CD4-positive, alpha-beta T cell treated with Interleukin-17A for 4 hours (primary cell): ENCODE results near the gene TMEM135.
"Not testable (repeated sequence)": the region's sequence is repeated elsewhere in the genome, so short reads cannot be mapped to it uniquely, and the experiment has no call there.

Source experiments
- DNase-seq: peaks from one replicate; pipeline ENCODE4 v3.0.0-alpha.2; 2020; ENCODE audit warnings: mixed read lengths

Gene TMEM135

GRCh38 chr11:87037450-87038234 lies at the start of gene TMEM135:
TSS of gene TMEM135 (plus strand) at chr11:87037934. CDS start at chr11:87038046, 112 bp downstream.
- DNase-seq: peak; percentile 95

DNA sequence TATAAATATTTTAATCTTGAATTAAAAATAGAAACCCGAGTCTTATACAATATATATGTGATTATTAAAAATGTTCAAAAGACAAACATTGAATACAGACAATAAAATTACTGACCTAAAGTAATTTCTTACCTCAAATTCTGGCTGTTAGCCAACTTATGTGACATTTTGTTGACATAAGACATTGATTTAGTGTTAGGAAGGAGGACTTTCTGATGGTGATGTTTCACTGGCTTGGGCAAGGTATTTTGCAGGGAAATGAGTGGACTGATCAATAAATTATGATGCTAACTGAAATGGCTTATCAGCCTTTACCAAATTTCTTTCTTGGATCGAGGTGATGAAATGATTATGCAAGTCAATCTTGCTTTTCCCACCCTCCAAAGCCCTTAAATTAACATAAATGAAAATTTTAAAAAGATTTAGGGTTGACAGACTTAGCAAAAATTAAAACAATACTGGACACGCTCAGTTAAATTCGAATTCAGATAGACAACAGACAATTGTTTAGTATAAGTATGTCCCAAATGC lies 49.3 kb upstream of the TMEM135 start:
- DNase-seq: no peak

GRCh38 chr11:86990031-86990430 lies 47.7 kb upstream of the TMEM135 start:
- no peak for DNase-seq

DNA sequence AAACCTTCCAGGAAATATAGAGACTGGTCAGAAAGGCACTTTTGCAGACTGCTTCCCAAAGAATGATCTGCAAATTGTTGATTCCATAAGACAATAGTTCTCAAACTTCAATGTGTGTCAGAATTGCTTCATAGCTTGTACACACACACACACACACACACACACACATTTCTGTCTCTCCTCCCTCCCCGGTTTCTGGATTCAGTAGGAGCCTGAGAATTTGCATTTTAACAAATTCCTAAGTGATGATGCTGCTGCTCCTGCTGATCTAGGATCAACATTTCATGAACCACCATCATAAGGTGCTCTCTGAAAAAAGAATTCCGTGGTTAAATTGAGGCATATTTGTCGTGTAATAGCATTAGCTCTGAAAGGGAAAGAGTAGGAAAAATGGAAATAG lies 47.2 kb upstream of the TMEM135 start:
- no peak for DNase-seq

- DNase-seq: no peak
Measured at GRCh38 chr11:86991341-86991740, 46.4 kb upstream of the TMEM135 start.

DNA sequence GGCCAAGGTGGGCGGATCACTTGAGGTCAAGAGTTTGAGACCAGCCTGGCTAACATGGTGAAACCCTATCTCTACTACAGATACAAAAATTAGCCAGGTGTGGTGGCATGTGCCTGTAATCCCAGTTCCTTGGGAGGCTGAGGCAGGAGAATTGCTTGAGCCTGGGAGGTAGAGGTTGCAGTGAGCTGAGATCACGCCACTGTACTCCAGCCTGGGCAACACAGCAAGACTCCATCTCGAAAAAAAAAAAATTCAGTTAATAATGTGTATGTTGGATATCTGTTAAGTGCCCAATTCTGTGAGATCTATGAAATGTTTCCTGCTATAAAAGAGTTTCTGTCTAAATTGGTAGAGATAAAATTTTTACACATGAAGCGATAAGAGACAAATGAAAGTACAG lies 45.4 kb upstream of the TMEM135 start:
- DNase-seq: not testable (repeated sequence)

DNA sequence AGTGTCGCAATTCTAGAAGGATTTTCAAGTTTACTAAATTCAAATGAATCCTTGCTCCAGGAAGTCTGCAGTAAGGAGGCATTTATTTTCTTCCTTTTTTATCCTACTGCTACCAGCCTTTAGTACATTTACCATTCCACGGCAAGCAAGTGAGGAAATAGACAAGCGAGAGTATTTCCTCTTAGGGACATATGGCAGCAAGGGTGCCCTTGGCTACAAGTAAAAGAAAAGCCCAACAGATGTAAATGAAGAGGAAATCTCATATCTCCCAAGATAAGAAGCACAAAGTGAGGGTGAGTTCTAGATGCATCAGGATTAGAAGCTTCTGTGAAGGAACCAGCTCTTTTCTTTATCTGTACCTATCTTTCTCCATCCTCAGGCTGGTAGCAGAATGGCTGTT lies 44.7 kb upstream of the TMEM135 start:
- no peak for DNase-seq

- no peak for DNase-seq
Measured at GRCh38 chr11:86996953-86997570, 40.7 kb upstream of the TMEM135 start.

DNA sequence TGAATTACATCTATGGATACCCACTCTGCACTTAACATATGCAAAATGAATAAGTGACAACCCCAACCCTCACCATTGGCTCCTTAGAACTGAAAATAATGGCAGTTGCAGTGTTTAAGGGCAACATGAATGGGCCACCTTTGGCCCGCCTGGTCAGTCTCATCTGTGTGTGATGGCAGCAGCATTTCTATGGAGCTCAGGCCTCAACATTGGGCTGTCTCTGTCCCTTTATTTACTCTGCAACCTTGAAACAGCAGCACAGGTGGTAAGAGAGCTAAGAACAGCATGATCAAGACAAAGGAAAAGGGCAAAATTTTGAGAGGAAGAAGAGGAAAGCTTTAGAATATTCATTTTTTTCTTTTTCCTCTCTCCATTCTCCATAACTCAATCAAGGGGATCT lies 38.3 kb upstream of the TMEM135 start:
- DNase-seq: no peak

DNA sequence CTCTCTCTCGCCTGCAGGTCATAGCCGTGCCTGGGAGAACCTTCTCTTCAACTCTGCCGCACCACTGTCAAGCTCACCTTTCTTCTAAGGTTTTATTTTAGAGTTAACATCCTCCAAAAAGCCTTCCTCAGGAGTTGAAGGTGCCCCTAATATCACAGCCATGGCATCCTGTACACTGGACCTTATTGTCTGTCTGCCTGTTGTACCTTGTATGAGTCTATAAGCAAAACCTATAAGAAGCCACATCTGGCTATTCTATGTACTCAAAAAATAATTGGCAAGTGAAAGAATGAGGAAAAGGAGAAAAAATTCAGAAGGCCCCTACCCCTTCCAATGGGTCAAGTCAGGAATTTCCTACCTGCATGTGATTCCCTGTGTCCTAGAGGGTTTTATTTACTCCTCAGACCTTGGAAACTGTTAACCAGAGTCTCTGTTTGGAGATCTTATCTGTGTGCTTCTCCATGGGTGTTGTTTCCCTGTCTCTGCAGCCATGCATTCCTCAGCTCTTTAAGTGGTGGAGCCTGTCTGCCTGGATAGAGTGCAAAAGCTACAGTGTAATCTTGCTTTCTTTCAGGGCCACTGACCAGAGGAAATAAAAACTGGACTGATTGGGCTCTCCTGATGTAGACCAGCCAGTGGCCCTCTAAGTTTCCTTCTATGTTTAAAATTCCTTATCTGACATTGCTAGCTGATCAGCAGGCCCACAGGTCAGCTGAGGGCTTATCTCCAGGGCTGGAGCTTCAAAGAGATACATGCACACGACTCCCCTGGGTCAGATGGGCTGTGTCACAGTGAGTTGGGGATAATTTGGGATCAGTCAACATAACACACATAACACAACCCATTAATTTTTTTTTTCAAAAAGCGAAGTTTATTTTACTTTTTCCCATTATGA lies 37.6 kb upstream of the TMEM135 start:
- DNase-seq: no peak

DNA sequence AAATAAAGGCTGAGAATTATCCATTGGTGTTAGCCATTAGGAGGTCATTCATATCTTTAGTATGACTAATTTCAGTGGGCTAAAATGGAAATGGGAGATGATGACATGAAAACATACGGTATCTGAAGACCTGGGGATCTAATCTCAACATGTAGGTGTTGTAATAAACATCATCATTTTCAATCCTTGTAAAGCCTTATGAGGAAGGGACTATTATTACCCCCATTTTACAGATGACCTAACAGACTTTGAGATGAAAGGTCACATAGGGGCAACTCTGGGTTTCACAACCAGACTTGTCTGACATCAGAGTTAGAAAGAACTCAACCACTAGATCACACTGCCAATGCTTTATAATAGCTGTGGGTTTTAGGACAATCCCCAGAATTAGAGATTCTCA lies 34.8 kb upstream of the TMEM135 start:
- DNase-seq: no peak

GRCh38 chr11:87004281-87004680 lies 33.5 kb upstream of the TMEM135 start:
- DNase-seq: not testable (repeated sequence)

- DNase-seq: no peak
Measured at GRCh38 chr11:87005569-87005921, 32.2 kb upstream of the TMEM135 start.

DNA sequence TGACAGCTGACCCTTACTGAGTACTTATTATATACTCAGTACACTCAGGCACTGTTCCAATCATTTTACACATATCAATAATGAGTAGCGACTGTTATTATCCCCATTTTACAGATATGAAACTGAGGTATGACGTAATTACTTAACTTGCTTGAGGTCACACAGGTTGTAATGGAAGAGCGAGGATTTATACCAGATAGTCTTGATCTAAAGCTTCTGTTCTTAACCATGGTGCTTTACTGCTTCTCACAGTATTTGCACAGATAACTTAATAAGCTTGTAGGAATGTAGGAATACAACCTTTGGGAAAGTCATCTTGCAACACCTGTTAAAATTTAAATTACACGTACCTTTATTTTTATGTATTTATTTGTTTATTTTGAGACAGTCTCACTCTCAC lies 31.7 kb upstream of the TMEM135 start:
- DNase-seq: no peak

GRCh38 chr11:87007963-87008362 lies 29.8 kb upstream of the TMEM135 start:
- no peak for DNase-seq

DNA sequence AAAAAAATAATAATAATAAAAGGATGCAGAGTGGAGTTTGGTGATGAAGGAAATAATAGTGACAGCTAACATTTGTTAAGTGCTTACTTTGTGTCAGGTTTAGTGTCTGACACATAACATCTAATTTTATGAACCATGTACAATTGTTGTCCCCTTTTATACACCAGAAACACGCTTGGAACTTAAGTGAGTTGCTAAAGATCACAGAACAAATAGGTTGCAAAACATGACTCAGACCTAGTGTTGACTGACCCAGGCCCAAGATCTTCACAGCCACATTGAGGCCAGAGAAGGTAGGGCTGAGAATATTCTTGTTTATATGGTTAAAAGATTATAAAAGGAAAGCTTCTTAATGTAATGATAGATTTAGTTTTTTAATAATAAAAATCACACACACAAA lies 25.6 kb upstream of the TMEM135 start:
- DNase-seq: no peak

DNA sequence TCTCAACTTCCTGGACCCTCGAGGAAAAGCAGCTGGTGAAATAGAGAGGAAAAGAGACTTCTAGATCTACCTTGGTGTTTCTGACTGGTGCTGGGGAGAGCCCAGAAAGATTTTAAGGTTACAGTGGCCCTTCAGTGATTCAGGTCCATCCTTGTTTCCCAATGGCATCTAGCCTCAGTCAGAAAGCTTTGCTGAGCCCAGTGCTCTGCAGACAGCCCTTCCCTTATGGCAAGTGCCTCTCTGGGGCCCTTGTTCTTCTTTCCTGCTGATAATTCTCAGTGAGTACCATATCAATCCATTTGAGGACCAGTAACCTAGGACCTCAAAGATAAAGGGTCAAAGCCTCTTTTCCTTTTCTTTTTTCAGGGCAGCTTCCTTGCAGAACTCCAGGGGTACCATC lies 25.1 kb upstream of the TMEM135 start:
- DNase-seq: no peak

DNA sequence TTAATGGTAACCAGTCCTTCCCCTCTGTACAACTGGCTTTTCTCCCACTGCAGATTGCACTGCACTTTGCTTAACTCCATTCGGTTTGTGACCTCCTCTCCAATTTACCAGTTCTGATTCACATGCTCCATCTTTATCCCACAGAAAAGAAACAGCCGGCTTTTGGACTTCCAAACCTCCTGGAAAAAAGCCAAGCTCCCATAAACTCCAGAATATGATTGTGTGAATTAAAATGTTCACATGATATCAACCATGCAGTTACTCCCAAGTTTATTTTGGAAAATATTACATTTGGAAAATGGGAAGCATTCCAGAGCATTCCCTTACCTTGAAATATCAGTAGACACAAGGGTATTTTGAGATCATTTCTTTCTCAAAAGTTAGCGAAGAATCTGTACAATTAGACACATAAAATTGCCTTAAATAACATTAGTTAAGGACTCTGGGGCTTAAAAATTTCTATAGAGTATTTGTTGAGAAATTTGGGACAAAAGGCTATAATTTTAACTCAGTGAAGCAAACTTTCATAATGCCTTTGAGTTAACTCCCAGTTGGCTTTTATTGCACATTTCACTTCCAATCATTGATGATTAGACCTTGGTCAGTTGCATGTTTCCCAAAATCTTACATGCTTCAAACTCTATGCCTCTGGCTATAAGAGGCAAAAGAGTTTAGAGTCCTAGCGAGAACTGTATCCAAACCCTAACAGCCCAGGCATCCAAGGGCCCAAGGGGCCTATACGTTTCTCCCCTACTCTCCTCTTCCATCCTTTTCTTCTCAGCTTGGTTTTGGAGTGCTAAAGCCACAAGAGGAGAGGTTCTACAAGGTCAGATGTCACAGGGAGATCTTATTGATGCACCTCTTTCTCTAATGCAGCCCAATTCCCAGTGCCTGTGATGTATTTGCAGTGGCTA lies 23.6 kb upstream of the TMEM135 start:
- DNase-seq: no peak

- no peak for DNase-seq
Measured at GRCh38 chr11:87015645-87016044, 22.1 kb upstream of the TMEM135 start.

GRCh38 chr11:87019613-87020271 lies 18.0 kb upstream of the TMEM135 start:
- DNase-seq: no peak

GRCh38 chr11:87020336-87020735 lies 17.4 kb upstream of the TMEM135 start:
- DNase-seq: no peak
